Naive thymus-derived CD8-positive, alpha-beta T cell (primary cell): ENCODE measurements around the gene CACNA1E. TPM values are rescaled to one million over a fixed set of nuclear protein-coding genes. Genes with fewer than 3 reads are reported as not detected.
A peak's percentile ranks its signal among the peaks of the same experiment; 100 is the strongest.

Experiments
- ATAC-seq, 2 donors: fragments of 150-1000 bp; cut with Tn5 transposase in 1 of 2; sonication (Bioruptor Pico), chemical (Tn5 transposase) in 1 of 2; 1 replicate in 1 of 2; 2 replicates in 1 of 2; pipeline ENCODE4 v1.10.0; 2021; ENCODE audit warnings: mild to moderate bottlenecking in 2 of 2, moderate library complexity in 2 of 2
- POLR2A ChIA-PET: fragments of 350-600 bp; sonication (Branson Sonifier 250); formaldehyde crosslinking; loops from one replicate; lab custom pipeline; 2021; ENCODE audit warnings: antibody characterized with exemption; lab: Charles Lee
- DNase-seq, 10 donors: peaks; one replicate each; pipeline versions ENCODE4 v3.0.0 to v3.0.0-alpha.2; 2020 to 2022
- H3K27ac Mint-ChIP-seq, 10 donors: one replicate each; pipeline ENCODE4 v1.8.0; 2020 to 2022; ENCODE audit warnings: mild to moderate bottlenecking in 10 of 10, mixed read lengths in 10 of 10, moderate library complexity in 4 of 10, inconsistent platforms in 1 of 10
- H3K27me3 Mint-ChIP-seq, 5 donors: one replicate each; pipeline ENCODE4 v1.8.0; 2021 to 2022; ENCODE audit warnings: mixed read lengths in 5 of 5
- H3K36me3 Mint-ChIP-seq, 3 donors: one replicate each; pipeline ENCODE4 v1.8.0; 2020 to 2022; ENCODE audit warnings: mixed read lengths in 3 of 3, mild to moderate bottlenecking in 2 of 3, inconsistent platforms in 1 of 3
- H3K4me1 Mint-ChIP-seq, 4 donors: one replicate each; pipeline ENCODE4 v1.8.0; 2021 to 2022; ENCODE audit warnings: mixed read lengths in 4 of 4
- H3K4me3 Mint-ChIP-seq, 10 donors: one replicate each; pipeline ENCODE4 v1.8.0; 2020 to 2022; ENCODE audit warnings: mild to moderate bottlenecking in 10 of 10, mixed read lengths in 10 of 10, moderate library complexity in 6 of 10, inconsistent platforms in 1 of 10
- H3K9me3 Mint-ChIP-seq, 9 donors: one replicate each; pipeline ENCODE4 v1.8.0; 2020 to 2022; ENCODE audit warnings: mixed read lengths in 9 of 9, mild to moderate bottlenecking in 3 of 9, inconsistent platforms in 1 of 9, moderate library complexity in 1 of 9
- polyA plus RNA-seq, 3 donors: library from polyadenylated mRNA; unstranded; fragments of 300-500 nt; fragmentation: Illumina TruSeq; gene quantifications; one replicate each; pipeline ENCODE4 v1.2.3, GENCODE V29; 2021
- total RNA-seq, 8 experiments: library from RNA in 2 of 8; stranded (reverse) in 2 of 8; gene quantifications; one replicate each; pipeline ENCODE4 v1.2.3 and lab custom pipeline; 2021 to 2026

Gene CACNA1E
- total and polyA plus RNA-seq, 5 experiments from 2014 or later, result not detected

- Mint-ChIP-seq H3K4me1 (no peaks in the 10 kb centered on the region), H3K27me3 (peaks cover 8 to 26% (median 15%) of the 10 kb centered on the region in 5 donors), H3K27ac (no peak overlapping the region), H3K9me3 (peaks cover 0 to 13% (median 6%) of the 10 kb centered on the region in 9 donors), H3K4me3 (no peak overlapping the region), H3K36me3 (peaks cover 0 to 16% (median 0%) of the 10 kb centered on the region in 3 donors)
- POLR2A ChIA-PET, result no interaction called here
- DNase-seq (no peak), ATAC-seq (no peak)
Measured at GRCh38 chr1:181458419-181458818, 24.9 kb upstream of the CACNA1E start.

- Mint-ChIP-seq H3K27me3 (peaks cover 8 to 29% (median 16%) of the 10 kb centered on the region in 5 donors), H3K36me3 (peaks cover 0 to 16% (median 0%) of the 10 kb centered on the region in 3 donors), H3K27ac (no peak overlapping the region), H3K9me3 (peaks cover 0 to 13% (median 7%) of the 10 kb centered on the region in 9 donors), H3K4me1 (no peaks in the 10 kb centered on the region), H3K4me3 (no peak overlapping the region)
- DNase-seq (no peak), ATAC-seq (no peak)
- POLR2A ChIA-PET, result no interaction called here
Measured at GRCh38 chr1:181459067-181459466, 24.2 kb upstream of the CACNA1E start.

GRCh38 chr1:181469829-181470228 is 13.5 kb upstream of the CACNA1E start:
- no peak for ATAC-seq
- Mint-ChIP-seq H3K4me1 (no peaks in the 10 kb centered on the region), H3K4me3 (no peak overlapping the region), H3K9me3 (peaks cover 0 to 5% (median 0%) of the 10 kb centered on the region in 9 donors), H3K27ac (no peak overlapping the region), H3K27me3 (peaks cover 19 to 43% (median 27%) of the 10 kb centered on the region in 5 donors), H3K36me3 (peaks cover 0 to 5% (median 0%) of the 10 kb centered on the region in 3 donors)
- POLR2A ChIA-PET, result no interaction called here
- DNase-seq, result no peak

GRCh38 chr1:181475580-181475979 is 7.7 kb upstream of the CACNA1E start:
- no peak for ATAC-seq
- Mint-ChIP-seq H3K27me3 (peaks cover 2 to 21% (median 15%) of the 10 kb centered on the region in 5 donors), H3K36me3 (no peaks in the 10 kb centered on the region), H3K9me3 (no peaks in the 10 kb centered on the region), H3K4me3 (no peak overlapping the region), H3K27ac (no peak overlapping the region), H3K4me1 (no peaks in the 10 kb centered on the region)
- DNase-seq, result no peak
- POLR2A ChIA-PET, result no interaction called here

GRCh38 chr1:181476581-181476980 is 6.7 kb upstream of the CACNA1E start:
- H3K4me3 Mint-ChIP-seq, result no peak overlapping the region
- no peaks in the 10 kb centered on the region for H3K36me3 Mint-ChIP-seq
- ATAC-seq (no peak), DNase-seq (no peak)
- POLR2A ChIA-PET, result no interaction called here
- H3K27me3 Mint-ChIP-seq, result peaks cover 5 to 30% (median 22%) of the 10 kb centered on the region in 5 donors
- no peaks in the 10 kb centered on the region for H3K9me3 Mint-ChIP-seq
- H3K4me1 Mint-ChIP-seq, result no peaks in the 10 kb centered on the region
- H3K27ac Mint-ChIP-seq, result no peak overlapping the region

GRCh38 chr1:181478306-181478705 is 5.0 kb upstream of the CACNA1E start:
- ATAC-seq (no peak), DNase-seq (no peak)
- Mint-ChIP-seq H3K9me3 (no peaks in the 10 kb centered on the region), H3K4me3 (no peak overlapping the region), H3K27ac (peak overlapping the region in 1 of 10 donors; percentile 45), H3K36me3 (no peaks in the 10 kb centered on the region), H3K4me1 (peaks cover 0 to 3% (median 0%) of the 10 kb centered on the region in 4 donors), H3K27me3 (peaks cover 7 to 39% (median 29%) of the 10 kb centered on the region in 5 donors)
- POLR2A ChIA-PET, result no interaction called here

GRCh38 chr1:181479137-181479745 is 4.1 kb upstream of the CACNA1E start:
- Mint-ChIP-seq H3K27me3 (peaks cover 13 to 48% (median 35%) of the 10 kb centered on the region in 5 donors), H3K4me1 (peaks cover 2 to 9% (median 6%) of the 10 kb centered on the region in 4 donors), H3K36me3 (no peaks in the 10 kb centered on the region), H3K9me3 (peaks cover 0 to 1% (median 0%) of the 10 kb centered on the region in 9 donors), H3K4me3 (no peak overlapping the region), H3K27ac (no peak overlapping the region)
- DNase-seq (peak in 5 of 10 donors; percentile 6 to 40 (median 15)), ATAC-seq (peak; percentile 52 to 59)
- POLR2A ChIA-PET, result no interaction called here

- Mint-ChIP-seq H3K27me3 (peaks cover 31 to 74% (median 59%) of the 10 kb centered on the region in 5 donors), H3K36me3 (no peaks in the 10 kb centered on the region), H3K27ac (no peak overlapping the region), H3K4me1 (peaks cover 7 to 23% (median 19%) of the 10 kb centered on the region in 4 donors), H3K9me3 (peaks cover 0 to 2% (median 0%) of the 10 kb centered on the region in 9 donors), H3K4me3 (no peak overlapping the region)
- no peak for ATAC-seq
- no peak for DNase-seq
- POLR2A ChIA-PET, result no interaction called here
Measured at GRCh38 chr1:181482001-181482430, 1.3 kb upstream of the CACNA1E start.

GRCh38 chr1:181482521-181483284 is 614 bp upstream of the CACNA1E start:
- Mint-ChIP-seq H3K27me3 (peaks cover 34 to 74% (median 62%) of the 10 kb centered on the region in 5 donors), H3K36me3 (no peaks in the 10 kb centered on the region), H3K4me1 (peaks cover 7 to 23% (median 19%) of the 10 kb centered on the region in 4 donors), H3K27ac (no peak overlapping the region), H3K4me3 (peak overlapping the region in 5 of 10 donors; percentile 5 to 57 (median 31)), H3K9me3 (peaks cover 0 to 2% (median 0%) of the 10 kb centered on the region in 9 donors)
- POLR2A ChIA-PET, result no interaction called here
- no peak for DNase-seq
- ATAC-seq, result no peak

- Mint-ChIP-seq H3K4me1 (peaks cover 7 to 23% (median 19%) of the 10 kb centered on the region in 4 donors), H3K27ac (no peak overlapping the region), H3K4me3 (no peak overlapping the region), H3K9me3 (peaks cover 0 to 2% (median 0%) of the 10 kb centered on the region in 9 donors), H3K27me3 (peaks cover 45 to 93% (median 77%) of the 10 kb centered on the region in 5 donors), H3K36me3 (no peaks in the 10 kb centered on the region)
- POLR2A ChIA-PET, result no interaction called here
- no peak for ATAC-seq
- DNase-seq, result no peak
Measured at GRCh38 chr1:181484821-181485220, 1.5 kb downstream of the CACNA1E start.

- Mint-ChIP-seq H3K4me3 (peak overlapping the region in 5 of 10 donors; percentile 29 to 50 (median 47)), H3K27ac (peak overlapping the region in 1 of 10 donors; percentile 69), H3K36me3 (no peaks in the 10 kb centered on the region), H3K4me1 (peaks cover 7 to 23% (median 19%) of the 10 kb centered on the region in 4 donors), H3K27me3 (peaks cover 48 to 94% (median 79%) of the 10 kb centered on the region in 5 donors), H3K9me3 (peaks cover 0 to 2% (median 0%) of the 10 kb centered on the region in 9 donors)
- ATAC-seq (peak in 1 of 2 donors; percentile 61), DNase-seq (peak in 1 of 10 donors; percentile 13)
- POLR2A ChIA-PET, result no interaction called here
Measured at GRCh38 chr1:181485287-181486097, 2.2 kb downstream of the CACNA1E start.

- POLR2A ChIA-PET, result no interaction called here
- Mint-ChIP-seq H3K27me3 (peaks cover 50 to 94% (median 77%) of the 10 kb centered on the region in 5 donors), H3K4me1 (peaks cover 7 to 23% (median 19%) of the 10 kb centered on the region in 4 donors), H3K36me3 (no peaks in the 10 kb centered on the region), H3K9me3 (peaks cover 0 to 2% (median 0%) of the 10 kb centered on the region in 9 donors), H3K27ac (peak overlapping the region in 1 of 10 donors; percentile 69), H3K4me3 (peak overlapping the region in 5 of 10 donors; percentile 29 to 50 (median 47))
- no peak for ATAC-seq
- no peak for DNase-seq
Measured at GRCh38 chr1:181486098-181486420, 2.7 kb downstream of the CACNA1E start.
